ENCODE results near the gene ZBTB20. TPM values are rescaled to one million over a fixed set of nuclear protein-coding genes. Genes with fewer than 3 reads are reported as not detected.

The ZBTB20 gene
- total and polyA plus RNA-seq, 2 of the 4 experiments (the other 2 are of a cell fraction): 0.75 to 14.7 TPM

- no peak overlapping the region for H2BK5ac ChIP-seq (ENCODE audit: low read depth, low read length, poor library complexity, severe bottlenecking)
- dilution Hi-C loops (cut with HindIII; ENCODE audit: low sequenced_read_pairs, unreplicated experiment) (no loop called here), in situ Hi-C loops (cut with MboI; ENCODE audit: low sequenced_read_pairs) (loop anchor here (25.0 kb wide), 1 partner anchor 1456 kb away; no protein-coding TSS in a partner anchor), intact Hi-C loops (cut with micrococcal nuclease) (no loop called here)
- no peak overlapping the region for H2AK9ac ChIP-seq (replicated peaks; ENCODE audit: low read depth, low read length, poor library complexity)
- H4K8ac ChIP-seq (ENCODE audit: low read depth in 2 of 2, low read length in 2 of 2): no peak overlapping the region
- WGBS, 2 experiments (ENCODE audit: extremely low coverage in 2 of 2, insufficient read length in 1 of 2): no CpG with 5 or more reads among the region's 1 CpG
- no peak overlapping the region for H3K56ac ChIP-seq (ENCODE audit: extremely low read depth, insufficient read depth, low read length)
- no peak for TF ChIP-seq CHD1 (IDR thresholded peaks at IDR 0.05; ENCODE audit: low read depth, low read length)
- TF ChIP-seq, protein P1, sequence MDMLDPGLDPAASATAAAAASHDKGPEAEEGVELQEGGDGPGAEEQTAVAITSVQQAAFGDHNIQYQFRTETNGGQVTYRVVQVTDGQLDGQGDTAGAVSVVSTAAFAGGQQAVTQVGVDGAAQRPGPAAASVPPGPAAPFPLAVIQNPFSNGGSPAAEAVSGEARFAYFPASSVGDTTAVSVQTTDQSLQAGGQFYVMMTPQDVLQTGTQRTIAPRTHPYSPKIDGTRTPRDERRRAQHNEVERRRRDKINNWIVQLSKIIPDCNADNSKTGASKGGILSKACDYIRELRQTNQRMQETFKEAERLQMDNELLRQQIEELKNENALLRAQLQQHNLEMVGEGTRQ (IDR thresholded peaks at IDR 0.05; ENCODE audit: low read depth, low read length): no peak
- TF ChIP-seq MAFK (IDR thresholded peaks at IDR 0.05; ENCODE audit: low read depth, low read length): no peak
- TF ChIP-seq ELK1 (IDR thresholded peaks at IDR 0.05; ENCODE audit: borderline replicate concordance, low read depth, low read length): no peak
- TF ChIP-seq BHLHE40 (IDR thresholded peaks at IDR 0.05; ENCODE audit: low read depth, low read length): no peak
- TF ChIP-seq RAD21 (IDR thresholded peaks at IDR 0.05; ENCODE audit: low read length): no peak
- no peak for TF ChIP-seq POLR2A (IDR thresholded peaks at IDR 0.05; ENCODE audit: low read depth, low read length)
- TF ChIP-seq RFX5 (IDR thresholded peaks at IDR 0.05; ENCODE audit: low read depth, low read length): no peak
- no peak for TF ChIP-seq SMC3 (IDR thresholded peaks at IDR 0.05; ENCODE audit: low read depth, low read length)
- TF ChIP-seq MAZ (IDR thresholded peaks at IDR 0.05; ENCODE audit: borderline replicate concordance, low read depth, low read length): no peak
- TF ChIP-seq, protein P2, sequence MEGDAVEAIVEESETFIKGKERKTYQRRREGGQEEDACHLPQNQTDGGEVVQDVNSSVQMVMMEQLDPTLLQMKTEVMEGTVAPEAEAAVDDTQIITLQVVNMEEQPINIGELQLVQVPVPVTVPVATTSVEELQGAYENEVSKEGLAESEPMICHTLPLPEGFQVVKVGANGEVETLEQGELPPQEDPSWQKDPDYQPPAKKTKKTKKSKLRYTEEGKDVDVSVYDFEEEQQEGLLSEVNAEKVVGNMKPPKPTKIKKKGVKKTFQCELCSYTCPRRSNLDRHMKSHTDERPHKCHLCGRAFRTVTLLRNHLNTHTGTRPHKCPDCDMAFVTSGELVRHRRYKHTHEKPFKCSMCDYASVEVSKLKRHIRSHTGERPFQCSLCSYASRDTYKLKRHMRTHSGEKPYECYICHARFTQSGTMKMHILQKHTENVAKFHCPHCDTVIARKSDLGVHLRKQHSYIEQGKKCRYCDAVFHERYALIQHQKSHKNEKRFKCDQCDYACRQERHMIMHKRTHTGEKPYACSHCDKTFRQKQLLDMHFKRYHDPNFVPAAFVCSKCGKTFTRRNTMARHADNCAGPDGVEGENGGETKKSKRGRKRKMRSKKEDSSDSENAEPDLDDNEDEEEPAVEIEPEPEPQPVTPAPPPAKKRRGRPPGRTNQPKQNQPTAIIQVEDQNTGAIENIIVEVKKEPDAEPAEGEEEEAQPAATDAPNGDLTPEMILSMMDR (conservative IDR thresholded peaks at IDR 0.05; ENCODE audit: low read depth, low read length): no peak
- TF ChIP-seq CEBPB (IDR thresholded peaks at IDR 0.05; ENCODE audit: low read depth, low read length): no peak
- TF ChIP-seq NFE2L2 (IDR thresholded peaks at IDR 0.05; ENCODE audit: low read depth, low read length): no peak
- TF ChIP-seq FOS (IDR thresholded peaks at IDR 0.05; ENCODE audit: low read depth, low read length): no peak
- TF ChIP-seq MXI1 (IDR thresholded peaks at IDR 0.05; ENCODE audit: borderline replicate concordance, low read depth, low read length): no peak
- no peak for TF ChIP-seq RCOR1 (IDR thresholded peaks at IDR 0.05; ENCODE audit: insufficient replicate concordance, low read length)
- no peaks in the 10 kb centered on the region for H3K9me3 ChIP-seq (ENCODE audit: control insufficient read depth, insufficient read depth, low read length)
- H3K18ac ChIP-seq (ENCODE audit: low read depth, low read length): no peak overlapping the region
- H3K27ac ChIP-seq (ENCODE audit: insufficient read depth, low read length): no peak overlapping the region
- H3K4me2 ChIP-seq (ENCODE audit: low read depth, low read length): no peak overlapping the region
- H4K20me1 ChIP-seq (ENCODE audit: insufficient read depth, low read length): no peaks in the 10 kb centered on the region
- no peak overlapping the region for H3K9ac ChIP-seq (ENCODE audit: low read depth, low read length)
- no peak overlapping the region for H2BK15ac ChIP-seq (ENCODE audit: low read depth, low read length)
- H4K5ac ChIP-seq (ENCODE audit: low read depth, low read length): no peak overlapping the region
- H3K36me3 ChIP-seq (ENCODE audit: control insufficient read depth, insufficient read depth, low read length): peaks cover 3% of the 10 kb centered on the region
- H2AFZ ChIP-seq (replicated peaks; ENCODE audit: low read length, poor library complexity): no peak overlapping the region
- H3K9me1 ChIP-seq (ENCODE audit: insufficient read depth, low read length): no peaks in the 10 kb centered on the region
- H3K4ac ChIP-seq (ENCODE audit: low read depth, low read length): no peak overlapping the region
- H3K27me3 ChIP-seq (ENCODE audit: control insufficient read depth, insufficient read depth, low read length): no peaks in the 10 kb centered on the region
- no peak overlapping the region for H3K14ac ChIP-seq (replicated peaks; ENCODE audit: low read depth, low read length)
- H2AK5ac ChIP-seq (ENCODE audit: low read depth, low read length): no peak overlapping the region
- H4K91ac ChIP-seq (ENCODE audit: insufficient read depth, low read depth, low read length): no peak overlapping the region
- DNase-seq (no peak), ATAC-seq (ENCODE audit: low read depth) (no peak)
- no peak overlapping the region for H2BK120ac ChIP-seq (ENCODE audit: low read depth, low read length)
- BruUV-seq (replicated peaks): no TSS peak
- H2BK20ac ChIP-seq (ENCODE audit: low read depth, low read length): no peak overlapping the region
- no peaks in the 10 kb centered on the region for H3K4me1 ChIP-seq (ENCODE audit: control insufficient read depth, insufficient read depth, low read length)
- ChIA-PET POLR2A (ENCODE audit: unreplicated experiment) (no interaction called here), CTCF (no interaction called here)
- H3K4me3 ChIP-seq (ENCODE audit: insufficient read depth, low read depth, low read length): no peak overlapping the region
- no peak overlapping the region for H3K23ac ChIP-seq (ENCODE audit: low read depth, low read length)
- peaks cover 0 to 4% of the 10 kb centered on the region in 2 experiments; a peak in 1 of 4 replicates for H3K79me1 ChIP-seq (ENCODE audit: low read depth in 1 of 2, low read length in 2 of 2)
Observed at GRCh38 chr3:114356525-114356924, 790.6 kb downstream of the ZBTB20 start.

All from IMR-90 (cell line).